ENCODE measurements around the gene CTNNA3. TPM values are rescaled to one million over a fixed set of nuclear protein-coding genes. Genes with fewer than 3 reads are reported as not detected.

CTNNA3 gene
- total and polyA plus RNA-seq, 4 donors, result 0.16 to 2.4 (median 1.4) TPM

- DNase-seq (ENCODE audit: low spot score), result no peak
- Histone ChIP-seq H3K4me3 (ENCODE audit: low read depth in 1 of 3, low read length in 3 of 3) (no peak overlapping the region), H3K27ac (ENCODE audit: low read depth in 1 of 2, low read length in 2 of 2) (no peak overlapping the region), H3K27me3 (ENCODE audit: control insufficient read depth in 4 of 4, insufficient read depth in 4 of 4, low read length in 3 of 4) (no peaks in the 10 kb centered on the region), H3K4me1 (ENCODE audit: control insufficient read depth in 4 of 4, insufficient read depth in 4 of 4, low read length in 3 of 4) (no peaks in the 10 kb centered on the region), H3K9me3 (ENCODE audit: control insufficient read depth in 4 of 4, low read length in 3 of 4) (no peaks in the 10 kb centered on the region), H3K9ac (ENCODE audit: low read depth in 1 of 2, low read length in 2 of 2) (no peak overlapping the region), H3K36me3 (ENCODE audit: control insufficient read depth in 4 of 4, insufficient read depth in 3 of 4, low read depth in 1 of 4, low read length in 3 of 4) (no peaks in the 10 kb centered on the region)
- TF ChIP-seq ATF3 (IDR thresholded peaks at IDR 0.05), result no peak
- no peak for TF ChIP-seq MAX (IDR thresholded peaks at IDR 0.05)
- no peak for TF ChIP-seq CTCF (IDR thresholded peaks at IDR 0.05; ENCODE audit: low read depth, low read length, missing input control)
- TF ChIP-seq YY1 (IDR thresholded peaks at IDR 0.05), result no peak
- no peak for TF ChIP-seq REST (IDR thresholded peaks at IDR 0.05)
- no peak for TF ChIP-seq HNF4A (conservative IDR thresholded peaks at IDR 0.05)
- 70% methylated on average over 3 of the region's 3 CpGs for WGBS
Measured at GRCh38 chr10:66538371-66538770, 1157.6 kb downstream of the CTNNA3 start.

GRCh38 chr10:66537186-66537585, 1158.8 kb downstream of the CTNNA3 start:
- H3K36me3 ChIP-seq (ENCODE audit: control insufficient read depth in 4 of 4, insufficient read depth in 3 of 4, low read depth in 1 of 4, low read length in 3 of 4), result no peaks in the 10 kb centered on the region
- H3K4me3 ChIP-seq (ENCODE audit: low read depth in 1 of 3, low read length in 3 of 3), result no peak overlapping the region
- no peaks in the 10 kb centered on the region for H3K9me3 ChIP-seq (ENCODE audit: control insufficient read depth in 4 of 4, low read length in 3 of 4)
- no peaks in the 10 kb centered on the region for H3K4me1 ChIP-seq (ENCODE audit: control insufficient read depth in 4 of 4, insufficient read depth in 4 of 4, low read length in 3 of 4)
- no peak for DNase-seq (ENCODE audit: low spot score)
- H3K9ac ChIP-seq (ENCODE audit: low read depth in 1 of 2, low read length in 2 of 2), result no peak overlapping the region
- no peaks in the 10 kb centered on the region for H3K27me3 ChIP-seq (ENCODE audit: control insufficient read depth in 4 of 4, insufficient read depth in 4 of 4, low read length in 3 of 4)
- no peak for TF ChIP-seq FOXA2 (IDR thresholded peaks at IDR 0.05)
- TF ChIP-seq EGR1 (IDR thresholded peaks at IDR 0.05; ENCODE audit: low read depth in 2 of 2), result no peak
- TF ChIP-seq YY1 (IDR thresholded peaks at IDR 0.05), result no peak
- TF ChIP-seq SP1 (IDR thresholded peaks at IDR 0.05), result no peak
- no peak for TF ChIP-seq GABPA (IDR thresholded peaks at IDR 0.05 in 1 of 2, conservative IDR thresholded peaks at IDR 0.05 in 1 of 2)
- TF ChIP-seq RXRA (IDR thresholded peaks at IDR 0.05), result no peak
- TF ChIP-seq JUND (IDR thresholded peaks at IDR 0.05), result no peak
- TF ChIP-seq HNF4G (IDR thresholded peaks at IDR 0.05), result no peak
- no peak for TF ChIP-seq CTCF (IDR thresholded peaks at IDR 0.05; ENCODE audit: low read depth, low read length, missing input control)
- no peak for TF ChIP-seq NR2F2 (IDR thresholded peaks at IDR 0.05)
- no peak for TF ChIP-seq RAD21 (IDR thresholded peaks at IDR 0.05)
- no peak for TF ChIP-seq FOXA1 (IDR thresholded peaks at IDR 0.05)
- no peak for TF ChIP-seq ZBTB33 (IDR thresholded peaks at IDR 0.05)
- TF ChIP-seq HNF4A (conservative IDR thresholded peaks at IDR 0.05), result no peak
- TF ChIP-seq ATF3 (IDR thresholded peaks at IDR 0.05), result no peak
- no peak for TF ChIP-seq TAF1 (conservative IDR thresholded peaks at IDR 0.05)
- no peak for TF ChIP-seq MAX (IDR thresholded peaks at IDR 0.05)
- H3K27ac ChIP-seq (ENCODE audit: low read depth in 1 of 2, low read length in 2 of 2), result no peak overlapping the region
- WGBS, result 70% methylated on average over 1 of the region's 1 CpG
